ENCODE measurements around the gene ISLR.
A peak's percentile ranks its signal among the peaks of the same experiment; 100 is the strongest.

Gene ISLR

GRCh38 chr15:74175271-74176191 lies 2.0 kb downstream of the ISLR start:
- Histone ChIP-seq H3K9me3 (ENCODE audit: control insufficient read depth, insufficient read depth, low read depth, low read length) (no peaks in the 10 kb centered on the region), H3K27ac (ENCODE audit: extremely low read depth, low read depth, low read length) (no peak overlapping the region), H3K36me3 (ENCODE audit: control insufficient read depth in 2 of 2, insufficient read depth in 1 of 2, low read length in 2 of 2) (peaks cover 0 to 2% of the 10 kb centered on the region in 2 experiments; a peak in 1 of 3 replicates), H3K4me3 (ENCODE audit: low read depth, low read length) (no peak overlapping the region), H3K4me1 (ENCODE audit: control insufficient read depth, insufficient read depth, low read length) (peaks cover 21% of the 10 kb centered on the region)
- ChIA-PET CTCF (interaction anchor here (0.7 kb wide), 2 partner anchors 27 to 145 kb away, joined by 3 to 4 read pairs; partner anchors contain the start of gene STRA6), POLR2A (interaction anchor here (0.7 to 2.8 kb wide), 2 partner anchors 21 to 35 kb away, joined by 3 to 9 read pairs; no protein-coding TSS in a partner anchor)
- TF ChIP-seq ZNF239 (tag by site-specific recombination; IDR thresholded peaks at IDR 0.05) = no peak
- TF ChIP-seq, protein P1, sequence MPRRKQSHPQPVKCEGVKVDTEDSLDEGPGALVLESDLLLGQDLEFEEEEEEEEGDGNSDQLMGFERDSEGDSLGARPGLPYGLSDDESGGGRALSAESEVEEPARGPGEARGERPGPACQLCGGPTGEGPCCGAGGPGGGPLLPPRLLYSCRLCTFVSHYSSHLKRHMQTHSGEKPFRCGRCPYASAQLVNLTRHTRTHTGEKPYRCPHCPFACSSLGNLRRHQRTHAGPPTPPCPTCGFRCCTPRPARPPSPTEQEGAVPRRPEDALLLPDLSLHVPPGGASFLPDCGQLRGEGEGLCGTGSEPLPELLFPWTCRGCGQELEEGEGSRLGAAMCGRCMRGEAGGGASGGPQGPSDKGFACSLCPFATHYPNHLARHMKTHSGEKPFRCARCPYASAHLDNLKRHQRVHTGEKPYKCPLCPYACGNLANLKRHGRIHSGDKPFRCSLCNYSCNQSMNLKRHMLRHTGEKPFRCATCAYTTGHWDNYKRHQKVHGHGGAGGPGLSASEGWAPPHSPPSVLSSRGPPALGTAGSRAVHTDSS (tag by site-specific recombination; IDR thresholded peaks at IDR 0.05) = peak; percentile 33; the same call in 1 of the 2 replicates
- TF ChIP-seq, protein P2, sequence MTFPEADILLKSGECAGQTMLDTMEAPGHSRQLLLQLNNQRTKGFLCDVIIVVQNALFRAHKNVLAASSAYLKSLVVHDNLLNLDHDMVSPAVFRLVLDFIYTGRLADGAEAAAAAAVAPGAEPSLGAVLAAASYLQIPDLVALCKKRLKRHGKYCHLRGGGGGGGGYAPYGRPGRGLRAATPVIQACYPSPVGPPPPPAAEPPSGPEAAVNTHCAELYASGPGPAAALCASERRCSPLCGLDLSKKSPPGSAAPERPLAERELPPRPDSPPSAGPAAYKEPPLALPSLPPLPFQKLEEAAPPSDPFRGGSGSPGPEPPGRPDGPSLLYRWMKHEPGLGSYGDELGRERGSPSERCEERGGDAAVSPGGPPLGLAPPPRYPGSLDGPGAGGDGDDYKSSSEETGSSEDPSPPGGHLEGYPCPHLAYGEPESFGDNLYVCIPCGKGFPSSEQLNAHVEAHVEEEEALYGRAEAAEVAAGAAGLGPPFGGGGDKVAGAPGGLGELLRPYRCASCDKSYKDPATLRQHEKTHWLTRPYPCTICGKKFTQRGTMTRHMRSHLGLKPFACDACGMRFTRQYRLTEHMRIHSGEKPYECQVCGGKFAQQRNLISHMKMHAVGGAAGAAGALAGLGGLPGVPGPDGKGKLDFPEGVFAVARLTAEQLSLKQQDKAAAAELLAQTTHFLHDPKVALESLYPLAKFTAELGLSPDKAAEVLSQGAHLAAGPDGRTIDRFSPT (tag by site-specific recombination; IDR thresholded peaks at IDR 0.05) = peak; percentile 32; the same call in 1 of the 2 replicates

GRCh38 chr15:74176262-74177214 lies 3.0 kb downstream of the ISLR start:
- Histone ChIP-seq H3K4me3 (ENCODE audit: low read depth, low read length) (no peak overlapping the region), H3K36me3 (ENCODE audit: control insufficient read depth in 2 of 2, insufficient read depth in 1 of 2, low read length in 2 of 2) (peaks cover 0 to 8% of the 10 kb centered on the region in 2 experiments; a peak in 1 of 3 replicates), H3K9me3 (ENCODE audit: control insufficient read depth, insufficient read depth, low read depth, low read length) (no peaks in the 10 kb centered on the region), H3K27ac (ENCODE audit: extremely low read depth, low read depth, low read length) (no peak overlapping the region), H3K4me1 (ENCODE audit: control insufficient read depth, insufficient read depth, low read length) (peaks cover 21% of the 10 kb centered on the region)
- ChIA-PET CTCF (interaction anchor here (0.6 to 2.0 kb wide), 4 partner anchors 26 to 135 kb away, joined by 3 to 8 read pairs (median 5); partner anchors contain the start of gene STRA6), POLR2A (interaction anchor here (0.7 to 3.5 kb wide), 5 partner anchors 20 to 34 kb away, joined by 3 to 21 read pairs (median 9); partner anchors contain the start of gene STRA6)
- TF ChIP-seq ZNF747 (tag by site-specific recombination; IDR thresholded peaks at IDR 0.05) = no peak
- no peak for TF ChIP-seq OSR2 (tag by site-specific recombination; IDR thresholded peaks at IDR 0.05)
- TF ChIP-seq ZIC2 (tag by site-specific recombination; IDR thresholded peaks at IDR 0.05) = peak; percentile 30
- no peak for TF ChIP-seq ZNF707 (tag by site-specific recombination; IDR thresholded peaks at IDR 0.05)

DNA sequence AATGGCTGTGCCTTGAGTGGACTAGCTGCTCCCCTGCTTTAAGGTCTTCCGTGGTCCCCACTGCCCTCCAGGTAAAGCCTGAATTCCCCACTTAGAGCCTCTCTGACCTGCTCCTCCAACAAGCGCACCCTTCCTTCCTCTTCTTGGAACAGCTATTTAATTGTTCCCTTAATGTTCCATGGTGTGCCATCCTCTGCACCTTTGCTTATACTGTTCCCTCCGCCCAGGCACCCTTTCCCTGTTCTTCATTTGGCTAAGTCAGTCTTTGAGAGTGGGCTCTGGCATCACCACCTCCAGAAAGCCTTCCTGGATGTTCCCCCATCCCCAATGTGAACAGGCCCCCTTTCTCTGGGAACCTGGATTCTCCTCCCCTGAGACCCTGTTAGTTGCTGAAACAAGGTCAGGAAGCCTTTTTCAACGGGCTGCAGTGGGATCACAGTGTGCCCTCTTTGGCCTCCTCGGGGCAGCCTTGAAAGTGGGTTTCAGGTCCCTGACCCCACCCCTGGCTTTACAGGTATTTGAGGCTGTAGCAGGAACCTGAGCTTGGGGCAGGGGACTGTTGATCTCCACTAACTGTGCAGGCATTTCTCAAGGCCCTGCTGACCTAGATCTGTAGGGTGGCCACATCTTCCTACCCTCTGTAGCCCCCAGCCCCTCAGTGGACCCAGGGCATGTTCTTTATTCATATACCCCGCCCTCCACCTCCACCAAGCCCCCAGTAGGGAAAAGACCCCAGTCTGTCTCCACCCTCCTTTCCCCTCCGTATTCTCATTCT lies 5.0 kb downstream of the ISLR start:
- ChIA-PET POLR2A (interaction anchor here (1.0 to 3.5 kb wide), 5 partner anchors 16 to 49 kb away, joined by 3 to 21 read pairs (median 5); partner anchors contain the start of genes ISLR2 and STRA6), CTCF (interaction anchor here (0.7 to 2.0 kb wide), 6 partner anchors 34 to 144 kb away, joined by 3 to 8 read pairs (median 3); no protein-coding TSS in a partner anchor)
- TF ChIP-seq ZNF266 (tag by site-specific recombination; IDR thresholded peaks at IDR 0.05; ENCODE audit: low read depth) (no peak), ZSCAN5A (tag by site-specific recombination; IDR thresholded peaks at IDR 0.05) (no peak), ZNF521 (tag by site-specific recombination; IDR thresholded peaks at IDR 0.05) (no peak), ZNF202 (tag by site-specific recombination; IDR thresholded peaks at IDR 0.05; ENCODE audit: borderline replicate concordance) (no peak), ZNF292 (tag by site-specific recombination; IDR thresholded peaks at IDR 0.05; ENCODE audit: borderline replicate concordance, low read depth) (no peak), ZNF747 (tag by site-specific recombination; IDR thresholded peaks at IDR 0.05) (no peak), ZNF510 (tag by site-specific recombination; IDR thresholded peaks at IDR 0.05; ENCODE audit: insufficient replicate concordance) (no peak)
- H3K4me1 ChIP-seq (ENCODE audit: control insufficient read depth, insufficient read depth, low read length) = peaks cover 16% of the 10 kb centered on the region
- H3K9me3 ChIP-seq (ENCODE audit: control insufficient read depth, insufficient read depth, low read depth, low read length) = no peaks in the 10 kb centered on the region
- no peak overlapping the region for H3K4me3 ChIP-seq (ENCODE audit: low read depth, low read length)
- H3K27ac ChIP-seq (ENCODE audit: extremely low read depth, low read depth, low read length) = peak overlapping the region; percentile 17; the same call in 1 of the 2 replicates
- peaks cover 0 to 8% of the 10 kb centered on the region in 2 experiments; a peak in 1 of 3 replicates for H3K36me3 ChIP-seq (ENCODE audit: control insufficient read depth in 2 of 2, insufficient read depth in 1 of 2, low read length in 2 of 2)

All from HEK293 (cell line).